ENCODE measurements around the gene NAIF1.
"Not testable (repeated sequence)": the region's sequence is repeated elsewhere in the genome, so short reads cannot be mapped to it uniquely, and the experiment has no call there.

NAIF1 gene

GRCh38 chr9:128023671-128024070, 43.4 kb downstream of the NAIF1 start:
- DNase-seq: not testable (repeated sequence)

- no peak for DNase-seq
Measured at GRCh38 chr9:128022886-128023285, 44.2 kb downstream of the NAIF1 start.

GRCh38 chr9:128021098-128021497, 46.0 kb downstream of the NAIF1 start:
- no peak for DNase-seq

DNA sequence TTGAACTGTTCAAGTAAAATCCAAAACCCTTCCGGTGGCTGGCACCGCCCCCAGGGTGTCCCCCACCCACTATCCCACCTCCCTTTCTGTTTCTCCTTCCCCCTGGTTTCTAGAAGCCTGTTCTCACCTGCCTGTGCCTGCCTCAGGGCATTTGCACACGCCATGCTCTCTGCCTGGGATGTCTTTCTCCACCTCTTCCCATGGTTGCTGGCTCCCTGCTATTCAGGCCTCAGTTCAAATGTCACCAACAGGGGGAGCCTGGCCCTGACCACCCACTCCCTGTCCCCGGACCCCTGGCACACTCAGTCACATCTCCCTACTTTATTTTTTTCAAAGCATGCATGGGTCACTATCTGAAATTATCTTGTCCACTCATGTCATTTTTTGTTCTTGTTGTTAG, 46.4 kb downstream of the NAIF1 start:
- DNase-seq: no peak

DNA sequence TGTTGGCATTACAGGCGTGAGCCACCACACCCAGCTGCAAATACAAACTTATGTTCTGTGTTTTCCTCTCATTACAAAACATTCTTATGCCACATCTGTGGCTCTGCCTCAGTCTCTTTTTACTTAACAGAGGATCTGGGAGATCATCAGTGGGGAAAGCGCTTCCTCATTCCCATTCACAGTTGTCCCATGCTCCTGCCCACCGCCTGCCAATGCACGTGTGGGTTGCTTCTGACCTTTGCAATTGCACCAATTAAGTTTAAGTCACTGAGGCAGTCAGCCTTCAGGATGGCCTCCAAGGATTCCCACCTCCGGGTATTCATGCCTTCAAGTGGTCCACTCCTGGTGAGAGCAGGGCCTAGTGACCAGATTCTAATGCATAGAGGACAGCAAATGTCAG, 51.4 kb downstream of the NAIF1 start:
- no peak for DNase-seq
